Sigmoid colon (tissue), 7 donors: ENCODE data around the gene U2SURP. TPM values are rescaled to one million over a fixed set of nuclear protein-coding genes. Genes with fewer than 3 reads are reported as not detected.

Source experiments
- DNase-seq: peaks from one replicate; pipeline ENCODE4 v3.0.0-alpha.2; 2019
- H3K27ac ChIP-seq, 4 donors: fragments of 200-600 bp; sonication (generic); one replicate each; pipeline ENCODE4 v1.5.1; 2016 to 2019; ENCODE audit warnings: mild to moderate bottlenecking in 1 of 4
- H3K27me3 ChIP-seq, 3 donors: fragments of 200-600 bp; sonication (generic); one replicate each; pipeline ENCODE4 v1.5.1; 2019; ENCODE audit warnings: mild to moderate bottlenecking in 1 of 3
- H3K36me3 ChIP-seq, 4 donors: fragments of 200-600 bp; sonication (generic); one replicate each; pipeline ENCODE4 v1.5.1; 2016 to 2019
- H3K4me1 ChIP-seq, 4 donors: fragments of 200-600 bp; sonication (generic); one replicate each; pipeline ENCODE4 v1.5.1; 2017 to 2019
- H3K4me3 ChIP-seq, 4 donors: fragments of 200-600 bp; sonication (generic); one replicate each; pipeline ENCODE4 v1.5.1; 2017 to 2019; ENCODE audit warnings: mild to moderate bottlenecking in 2 of 4, moderate library complexity in 1 of 4
- H3K9me3 ChIP-seq, 4 donors: fragments of 200-600 bp in 3 of 4; sonication (generic) in 3 of 4; one replicate each; pipeline versions ENCODE4 v1.5.1 to v1.6.1; 2013 to 2019
- EP300 ChIP-seq, 4 donors: sonication (generic); formaldehyde crosslinking; IDR thresholded peaks; one replicate each; pipeline ENCODE4 v1.6.1; 2017; ENCODE audit warnings: antibody characterized with exemption in 4 of 4
- POLR2A ChIP-seq, 2 donors: fragments of 450-650 bp; IDR thresholded peaks; one replicate each; pipeline ENCODE4 v1.6.1; 2016; ENCODE audit warnings: antibody characterized with exemption in 2 of 2, mild to moderate bottlenecking in 2 of 2, moderate library complexity in 2 of 2
- POLR2AphosphoS5 ChIP-seq, 4 donors: sonication (generic); formaldehyde crosslinking; IDR thresholded peaks; one replicate each; pipeline ENCODE4 v1.6.1; 2017; ENCODE audit warnings: antibody characterized with exemption in 4 of 4
- WGBS, 2 donors: extraction: QIAGEN DNeasy Blood & Tissue Kit; methylation state at CpG; one replicate each; pipeline ENCODE4 v1.1.7; 2013; 5-methylcytosine and 5-hydroxymethylcytosine counted together
- intact Hi-C: fragments of 100-400 bp; cut with DNase I; formaldehyde crosslinking; loops from one replicate; pipeline ENCODE4 v1.15.1; 2023
- polyA plus RNA-seq, 3 donors: library from polyadenylated mRNA; stranded (reverse); fragments of 200-250 nt; gene quantifications; one replicate each; pipeline ENCODE4 v1.2.3, GENCODE V29; 2013
- total RNA-seq, 4 donors: library from RNA; depleted of rRNA; stranded (reverse); fragments of >200 nt; gene quantifications; one replicate each; pipeline ENCODE4 v1.1.0, GENCODE V29; 2016
- TF ChIP-seq, protein P1 (sequence below), 4 experiments: fragments of 450-650 bp in 3 of 4; fragments of 200-600 bp in 1 of 4; IDR thresholded peaks; one replicate each; pipeline ENCODE4 v1.5.1; 2016 to 2019; ENCODE audit warnings: antibody characterized with exemption in 4 of 4, mild to moderate bottlenecking in 3 of 4, moderate library complexity in 2 of 4
- donor health status: healthy with polysubstance abuse.
- donor health status: Bipolar disorder and iron deficiency.
- donor health status: healthy.

U2SURP gene
- total and polyA plus RNA-seq, 7 donors, result 11.4 to 79.8 (median 66.8) TPM

GRCh38 chr3:143084856-143085731 is 83.7 kb downstream of the U2SURP start:
- intact Hi-C loops, result no loop called here
- Histone ChIP-seq H3K4me3 (no peak overlapping the region), H3K27me3 (no peaks in the 10 kb centered on the region), H3K4me1 (no peaks in the 10 kb centered on the region), H3K27ac (no peak overlapping the region), H3K36me3 (no peaks in the 10 kb centered on the region), H3K9me3 (no peaks in the 10 kb centered on the region)
- TF ChIP-seq EP300 (IDR thresholded peaks at IDR 0.05) (no peak), POLR2AphosphoS5 (IDR thresholded peaks at IDR 0.05) (no peak), POLR2A (IDR thresholded peaks at IDR 0.05) (no peak)
- TF ChIP-seq, protein P1, sequence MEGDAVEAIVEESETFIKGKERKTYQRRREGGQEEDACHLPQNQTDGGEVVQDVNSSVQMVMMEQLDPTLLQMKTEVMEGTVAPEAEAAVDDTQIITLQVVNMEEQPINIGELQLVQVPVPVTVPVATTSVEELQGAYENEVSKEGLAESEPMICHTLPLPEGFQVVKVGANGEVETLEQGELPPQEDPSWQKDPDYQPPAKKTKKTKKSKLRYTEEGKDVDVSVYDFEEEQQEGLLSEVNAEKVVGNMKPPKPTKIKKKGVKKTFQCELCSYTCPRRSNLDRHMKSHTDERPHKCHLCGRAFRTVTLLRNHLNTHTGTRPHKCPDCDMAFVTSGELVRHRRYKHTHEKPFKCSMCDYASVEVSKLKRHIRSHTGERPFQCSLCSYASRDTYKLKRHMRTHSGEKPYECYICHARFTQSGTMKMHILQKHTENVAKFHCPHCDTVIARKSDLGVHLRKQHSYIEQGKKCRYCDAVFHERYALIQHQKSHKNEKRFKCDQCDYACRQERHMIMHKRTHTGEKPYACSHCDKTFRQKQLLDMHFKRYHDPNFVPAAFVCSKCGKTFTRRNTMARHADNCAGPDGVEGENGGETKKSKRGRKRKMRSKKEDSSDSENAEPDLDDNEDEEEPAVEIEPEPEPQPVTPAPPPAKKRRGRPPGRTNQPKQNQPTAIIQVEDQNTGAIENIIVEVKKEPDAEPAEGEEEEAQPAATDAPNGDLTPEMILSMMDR (IDR thresholded peaks at IDR 0.05), result no peak
- WGBS, 2 donors, result 80 to 92% methylated on average over 17 of the region's 17 CpGs
- DNase-seq, result no peak

DNA sequence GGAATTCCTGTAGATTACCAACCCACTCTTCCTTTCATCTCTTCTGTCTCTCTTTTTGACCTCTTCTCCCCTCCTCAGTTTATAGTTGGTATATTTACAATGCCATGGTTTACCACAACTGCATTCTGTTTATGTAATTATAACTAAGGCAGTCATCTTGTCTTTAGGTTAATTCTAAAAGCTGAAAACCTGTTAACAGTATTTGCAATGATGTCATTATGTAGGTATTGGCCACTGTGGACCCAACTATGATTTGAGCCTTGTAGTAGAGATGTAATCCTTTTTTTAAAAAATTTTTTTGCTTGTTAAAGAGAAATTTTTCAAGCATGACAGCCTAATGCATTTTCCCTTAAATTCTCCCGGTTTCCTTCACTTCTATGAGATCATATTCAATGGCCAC is 87.5 kb downstream of the U2SURP start:
- intact Hi-C loops, result no loop called here
- Histone ChIP-seq H3K27ac (no peak overlapping the region), H3K4me1 (no peaks in the 10 kb centered on the region), H3K4me3 (no peak overlapping the region), H3K27me3 (no peaks in the 10 kb centered on the region), H3K9me3 (no peaks in the 10 kb centered on the region), H3K36me3 (no peaks in the 10 kb centered on the region)
- TF ChIP-seq, protein P1 (IDR thresholded peaks at IDR 0.05), result no peak
- TF ChIP-seq POLR2AphosphoS5 (IDR thresholded peaks at IDR 0.05), result no peak
- no peak for TF ChIP-seq EP300 (IDR thresholded peaks at IDR 0.05)
- TF ChIP-seq POLR2A (IDR thresholded peaks at IDR 0.05), result no peak
- WGBS, 2 donors, result 91 to 94% methylated on average over 1 of the region's 1 CpG
- no peak for DNase-seq

GRCh38 chr3:143089965-143090364 is 88.6 kb downstream of the U2SURP start:
- H3K9me3 ChIP-seq, result no peaks in the 10 kb centered on the region
- TF ChIP-seq, protein P1 (IDR thresholded peaks at IDR 0.05), result no peak
- TF ChIP-seq POLR2A (IDR thresholded peaks at IDR 0.05) (no peak), EP300 (IDR thresholded peaks at IDR 0.05) (no peak), POLR2AphosphoS5 (IDR thresholded peaks at IDR 0.05) (no peak)
- DNase-seq, result no peak
- H3K4me1 ChIP-seq, result no peaks in the 10 kb centered on the region
- WGBS, 2 donors, result 97% methylated on average over 4 of the region's 4 CpGs
- H3K4me3 ChIP-seq, result no peak overlapping the region
- intact Hi-C loops, result no loop called here
- no peaks in the 10 kb centered on the region for H3K27me3 ChIP-seq
- no peak overlapping the region for H3K27ac ChIP-seq
- H3K36me3 ChIP-seq, result no peaks in the 10 kb centered on the region

DNA sequence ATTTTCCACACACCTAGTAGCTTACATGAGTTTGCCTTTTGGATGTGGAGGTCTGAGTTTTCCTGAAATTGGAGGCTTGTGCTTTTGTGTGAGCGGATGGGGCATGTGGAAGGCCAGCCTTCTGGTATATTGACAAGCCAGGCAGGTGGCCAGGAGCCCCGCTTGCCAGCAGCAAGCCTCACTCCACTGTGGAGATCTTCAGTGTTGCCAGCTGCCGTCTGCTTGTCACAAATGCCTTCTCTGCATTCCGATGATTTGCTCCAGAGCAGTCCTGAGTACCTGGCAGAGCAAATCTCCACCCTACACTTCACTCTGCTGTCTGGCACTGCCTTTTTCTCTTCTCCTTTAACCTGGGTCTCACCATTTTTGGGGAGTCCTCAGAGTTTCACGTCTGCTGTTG is 89.1 kb downstream of the U2SURP start:
- intact Hi-C loops, result no loop called here
- Histone ChIP-seq H3K4me1 (no peaks in the 10 kb centered on the region), H3K9me3 (no peaks in the 10 kb centered on the region), H3K27ac (no peak overlapping the region), H3K36me3 (no peaks in the 10 kb centered on the region), H3K27me3 (no peaks in the 10 kb centered on the region), H3K4me3 (no peak overlapping the region)
- 50 to 72% methylated on average over 5 of the region's 5 CpGs for WGBS, 2 donors
- no peak for DNase-seq
- TF ChIP-seq, protein P1 (IDR thresholded peaks at IDR 0.05), result no peak
- TF ChIP-seq EP300 (IDR thresholded peaks at IDR 0.05), result no peak
- TF ChIP-seq POLR2AphosphoS5 (IDR thresholded peaks at IDR 0.05), result no peak
- no peak for TF ChIP-seq POLR2A (IDR thresholded peaks at IDR 0.05)
